SK-N-MC (cell line): ENCODE data around the gene SCIN.

Source experiments
- EZH2 ChIP-seq: fragments of 200-600 bp; sonication (generic); IDR thresholded peaks from one replicate; pipeline ENCODE4 v1.6.1; 2017; ENCODE audit warnings: antibody characterized with exemption
- FOXP2 ChIP-seq: optimal IDR thresholded peaks from 2 replicates; pipeline ENCODE3; 2011; ENCODE audit warnings: mild to moderate bottlenecking, moderate library complexity; ENCODE audit not compliant: insufficient read depth; ENCODE audit errors: extremely low read length, control extremely low read depth
- POLR2AphosphoS5 ChIP-seq: IDR thresholded peaks from 2 replicates; pipeline ENCODE4 v1.6.1; 2012; ENCODE audit warnings: mild to moderate bottlenecking, low read depth, low read length, borderline replicate concordance

GRCh38 chr7:12625836-12626235 is 55.3 kb downstream of the SCIN start:
- TF ChIP-seq EZH2 (no peak), POLR2AphosphoS5 (no peak), FOXP2 (no peak)
